Transverse colon (tissue), 3 donors: ENCODE measurements around the gene C2CD4B.

Experiments
- EP300 ChIP-seq: sonication (generic); formaldehyde crosslinking; IDR thresholded peaks from one replicate; pipeline ENCODE4 v1.6.1; 2017; ENCODE audit warnings: antibody characterized with exemption, low read depth
- POLR2A ChIP-seq: fragments of 450-650 bp; IDR thresholded peaks from one replicate; pipeline ENCODE4 v1.6.1; 2016; ENCODE audit warnings: antibody characterized with exemption, mild to moderate bottlenecking, moderate library complexity
- TF ChIP-seq, protein P1 (sequence below), 5 experiments: fragments of 200-600 bp in 3 of 5; fragments of 450-650 bp in 2 of 5; sonication (generic) in 3 of 5; IDR thresholded peaks; 1 replicate in 2 of 5; 2 replicates in 3 of 5; pipeline ENCODE4 v1.5.1; 2016 to 2017; ENCODE audit warnings: antibody characterized with exemption in 5 of 5, inconsistent platforms in 3 of 5, mild to moderate bottlenecking in 2 of 5, moderate library complexity in 1 of 5

DNA sequence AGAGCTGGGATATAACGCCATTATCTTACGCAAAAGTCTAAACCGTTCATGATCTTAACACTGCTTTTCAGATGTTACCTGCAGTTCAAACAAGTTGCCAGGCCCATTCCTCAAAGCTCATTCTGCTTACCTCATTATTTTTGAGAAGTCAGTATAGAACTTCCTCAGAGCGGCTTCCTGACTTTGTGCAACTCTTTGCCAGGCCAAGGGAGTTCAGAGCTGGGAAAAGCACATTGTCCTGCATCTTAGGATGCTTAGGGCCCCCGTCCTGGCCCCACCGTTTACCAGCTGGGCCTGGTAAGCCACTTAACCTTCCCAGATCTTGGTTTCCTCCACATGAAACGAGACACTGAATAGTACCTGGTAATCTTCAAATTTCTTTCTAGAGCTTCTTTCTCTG is 6.8 kb upstream of the C2CD4B start:
- TF ChIP-seq, protein P1, sequence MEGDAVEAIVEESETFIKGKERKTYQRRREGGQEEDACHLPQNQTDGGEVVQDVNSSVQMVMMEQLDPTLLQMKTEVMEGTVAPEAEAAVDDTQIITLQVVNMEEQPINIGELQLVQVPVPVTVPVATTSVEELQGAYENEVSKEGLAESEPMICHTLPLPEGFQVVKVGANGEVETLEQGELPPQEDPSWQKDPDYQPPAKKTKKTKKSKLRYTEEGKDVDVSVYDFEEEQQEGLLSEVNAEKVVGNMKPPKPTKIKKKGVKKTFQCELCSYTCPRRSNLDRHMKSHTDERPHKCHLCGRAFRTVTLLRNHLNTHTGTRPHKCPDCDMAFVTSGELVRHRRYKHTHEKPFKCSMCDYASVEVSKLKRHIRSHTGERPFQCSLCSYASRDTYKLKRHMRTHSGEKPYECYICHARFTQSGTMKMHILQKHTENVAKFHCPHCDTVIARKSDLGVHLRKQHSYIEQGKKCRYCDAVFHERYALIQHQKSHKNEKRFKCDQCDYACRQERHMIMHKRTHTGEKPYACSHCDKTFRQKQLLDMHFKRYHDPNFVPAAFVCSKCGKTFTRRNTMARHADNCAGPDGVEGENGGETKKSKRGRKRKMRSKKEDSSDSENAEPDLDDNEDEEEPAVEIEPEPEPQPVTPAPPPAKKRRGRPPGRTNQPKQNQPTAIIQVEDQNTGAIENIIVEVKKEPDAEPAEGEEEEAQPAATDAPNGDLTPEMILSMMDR (IDR thresholded peaks at IDR 0.05) = no peak
- TF ChIP-seq EP300 (no peak), POLR2A (no peak)
